Activated T-helper 1 cell treated with anti-CD3 and anti-CD28 coated beads, Interleukin-12 subunit alpha, Interleukin-12 subunit beta, Interleukin-2, Interleukin-4 antibody, amounts not matched to agents 30 ng/mL and 10 ng/mL and 1 ng/mL, durations not matched to agents 14 hours and 24 hours and 36 hours (primary cell): ENCODE measurements around the gene TGM2. TPM values are rescaled to one million over a fixed set of nuclear protein-coding genes. Genes with fewer than 3 reads are reported as not detected.

Experiments used
- DNase-seq: peaks from one replicate; pipeline ENCODE4 v3.0.0; 2021; ENCODE audit warnings: low spot score
- H3K27ac Mint-ChIP-seq: one replicate; pipeline ENCODE4 v1.8.0; 2021; ENCODE audit warnings: mild to moderate bottlenecking, mixed read lengths
- H3K27me3 Mint-ChIP-seq: one replicate; pipeline ENCODE4 v1.8.0; 2022; ENCODE audit warnings: mild to moderate bottlenecking, moderate library complexity, mixed read lengths; ENCODE audit not compliant: insufficient read depth
- H3K36me3 Mint-ChIP-seq: one replicate; pipeline ENCODE4 v1.8.0; 2021; ENCODE audit warnings: low read depth, mixed read lengths
- H3K4me1 Mint-ChIP-seq: one replicate; pipeline ENCODE4 v1.8.0; 2021; ENCODE audit warnings: low read depth, mixed read lengths
- H3K4me3 Mint-ChIP-seq: one replicate; pipeline ENCODE4 v1.8.0; 2021; ENCODE audit warnings: mild to moderate bottlenecking, moderate library complexity, mixed read lengths
- H3K9me3 Mint-ChIP-seq: one replicate; pipeline ENCODE4 v1.8.0; 2021; ENCODE audit warnings: mixed read lengths
- intact Hi-C: fragments of 100-400 bp; cut with micrococcal nuclease; formaldehyde crosslinking; loops from one replicate; pipeline ENCODE4 v1.15.1; 2024
- total RNA-seq: library from RNA; stranded (reverse); gene quantifications from 2 replicates; pipeline ENCODE4 v1.2.3, GENCODE V29; 2022

The TGM2 gene
- not detected in 2 replicates for total RNA-seq

GRCh38 chr20:38165089-38165965 is at the start of gene TGM2:
Gene TGM2 (minus strand): TSS chr20:38165270. CDS start chr20:38165198, 72 bp downstream.
- no peaks in the 10 kb centered on the region for H3K36me3 Mint-ChIP-seq
- H3K4me1 Mint-ChIP-seq, result peaks cover 31% of the 10 kb centered on the region
- intact Hi-C loops, result loop anchor here (1.0 kb wide), 3 partner anchors 52 to 108 kb away; no protein-coding TSS in a partner anchor
- peak; percentile 55 for DNase-seq
- no peaks in the 10 kb centered on the region for H3K9me3 Mint-ChIP-seq
- peak within 1 kb of the TSS; percentile 15 for H3K4me3 Mint-ChIP-seq
- peaks cover 5% of the 10 kb centered on the region for H3K27me3 Mint-ChIP-seq
- peak within 1 kb of the TSS; percentile 37 for H3K27ac Mint-ChIP-seq

- H3K4me1 Mint-ChIP-seq, result no peaks in the 10 kb centered on the region
- no peak overlapping the region for H3K27ac Mint-ChIP-seq
- no peaks in the 10 kb centered on the region for H3K36me3 Mint-ChIP-seq
- no peaks in the 10 kb centered on the region for H3K27me3 Mint-ChIP-seq
- DNase-seq, result no peak
- no peaks in the 10 kb centered on the region for H3K9me3 Mint-ChIP-seq
- no peak overlapping the region for H3K4me3 Mint-ChIP-seq
- intact Hi-C loops, result no loop called here
These were observed 49.5 kb upstream of the TGM2 start for GRCh38 chr20:38214256-38215193.

GRCh38 chr20:38213607-38213940 is 48.5 kb upstream of the TGM2 start:
- intact Hi-C loops, result no loop called here
- Mint-ChIP-seq H3K27me3 (peaks cover 2% of the 10 kb centered on the region), H3K36me3 (no peaks in the 10 kb centered on the region), H3K4me3 (no peak overlapping the region), H3K9me3 (no peaks in the 10 kb centered on the region), H3K4me1 (no peaks in the 10 kb centered on the region), H3K27ac (no peak overlapping the region)
- DNase-seq, result no peak

GRCh38 chr20:38212806-38213606 is 47.9 kb upstream of the TGM2 start:
- Mint-ChIP-seq H3K27ac (no peak overlapping the region), H3K4me3 (no peak overlapping the region), H3K4me1 (no peaks in the 10 kb centered on the region), H3K27me3 (peaks cover 4% of the 10 kb centered on the region), H3K9me3 (no peaks in the 10 kb centered on the region), H3K36me3 (no peaks in the 10 kb centered on the region)
- DNase-seq, result no peak
- intact Hi-C loops, result no loop called here

GRCh38 chr20:38211200-38212097 is 46.4 kb upstream of the TGM2 start:
- Mint-ChIP-seq H3K4me1 (no peaks in the 10 kb centered on the region), H3K9me3 (no peaks in the 10 kb centered on the region), H3K27me3 (peaks cover 11% of the 10 kb centered on the region), H3K4me3 (no peak overlapping the region), H3K36me3 (no peaks in the 10 kb centered on the region), H3K27ac (no peak overlapping the region)
- intact Hi-C loops, result no loop called here
- DNase-seq, result no peak

- Mint-ChIP-seq H3K36me3 (no peaks in the 10 kb centered on the region), H3K27me3 (peaks cover 12% of the 10 kb centered on the region), H3K9me3 (no peaks in the 10 kb centered on the region), H3K4me1 (no peaks in the 10 kb centered on the region), H3K4me3 (no peak overlapping the region), H3K27ac (no peak overlapping the region)
- no peak for DNase-seq
- intact Hi-C loops, result no loop called here
These were observed 45.7 kb upstream of the TGM2 start for GRCh38 chr20:38210741-38211140.

- Mint-ChIP-seq H3K9me3 (no peaks in the 10 kb centered on the region), H3K27ac (no peak overlapping the region), H3K4me1 (no peaks in the 10 kb centered on the region), H3K4me3 (no peak overlapping the region), H3K27me3 (peaks cover 16% of the 10 kb centered on the region), H3K36me3 (no peaks in the 10 kb centered on the region)
- DNase-seq, result no peak
- intact Hi-C loops, result no loop called here
These were observed 44.8 kb upstream of the TGM2 start for GRCh38 chr20:38209736-38210405.

GRCh38 chr20:38209054-38209675 is 44.1 kb upstream of the TGM2 start:
- no peaks in the 10 kb centered on the region for H3K4me1 Mint-ChIP-seq
- H3K27ac Mint-ChIP-seq, result no peak overlapping the region
- peaks cover 18% of the 10 kb centered on the region for H3K27me3 Mint-ChIP-seq
- H3K9me3 Mint-ChIP-seq, result no peaks in the 10 kb centered on the region
- no peaks in the 10 kb centered on the region for H3K36me3 Mint-ChIP-seq
- no peak for DNase-seq
- intact Hi-C loops, result no loop called here
- no peak overlapping the region for H3K4me3 Mint-ChIP-seq

GRCh38 chr20:38208523-38208922 is 43.5 kb upstream of the TGM2 start:
- Mint-ChIP-seq H3K4me3 (no peak overlapping the region), H3K4me1 (no peaks in the 10 kb centered on the region), H3K9me3 (no peaks in the 10 kb centered on the region), H3K27me3 (peaks cover 21% of the 10 kb centered on the region), H3K27ac (no peak overlapping the region), H3K36me3 (no peaks in the 10 kb centered on the region)
- DNase-seq, result no peak
- intact Hi-C loops, result no loop called here

GRCh38 chr20:38208088-38208487 is 43.0 kb upstream of the TGM2 start:
- H3K9me3 Mint-ChIP-seq, result no peaks in the 10 kb centered on the region
- DNase-seq, result no peak
- H3K27ac Mint-ChIP-seq, result no peak overlapping the region
- peaks cover 21% of the 10 kb centered on the region for H3K27me3 Mint-ChIP-seq
- H3K36me3 Mint-ChIP-seq, result no peaks in the 10 kb centered on the region
- H3K4me3 Mint-ChIP-seq, result no peak overlapping the region
- intact Hi-C loops, result no loop called here
- no peaks in the 10 kb centered on the region for H3K4me1 Mint-ChIP-seq

GRCh38 chr20:38207621-38208020 is 42.6 kb upstream of the TGM2 start:
- no peak overlapping the region for H3K27ac Mint-ChIP-seq
- peaks cover 21% of the 10 kb centered on the region for H3K27me3 Mint-ChIP-seq
- no peak for DNase-seq
- no peak overlapping the region for H3K4me3 Mint-ChIP-seq
- intact Hi-C loops, result no loop called here
- no peaks in the 10 kb centered on the region for H3K36me3 Mint-ChIP-seq
- H3K4me1 Mint-ChIP-seq, result no peaks in the 10 kb centered on the region
- H3K9me3 Mint-ChIP-seq, result no peaks in the 10 kb centered on the region
